Activated naive CD4-positive, alpha-beta T cell (primary cell): ENCODE measurements around the gene RNF208.

ENCODE experiments used
- DNase-seq, 4 experiments: peaks; one replicate each; lab custom pipeline; 2025; lab: John Stamatoyannopoulos, UW

The RNF208 gene

GRCh38 chr9:137227853-137228505 is 5.9 kb upstream of the RNF208 start:
- DNase-seq, result no peak

- peak; percentile 51 to 79 (median 69) for DNase-seq
These were observed 5.2 kb upstream of the RNF208 start, which contains the start of gene RNF224 for GRCh38 chr9:137227054-137227852. Gene RNF224 (plus strand): TSS chr9:137227502. CDS start chr9:137228336, 834 bp downstream.

GRCh38 chr9:137226338-137227053 is 4.5 kb upstream of the RNF208 start:
- DNase-seq, result no peak

- DNase-seq, result no peak
These were observed 3.8 kb upstream of the RNF208 start for GRCh38 chr9:137225699-137226331.

- no peak for DNase-seq
These were observed 3.0 kb upstream of the RNF208 start, which contains the start of gene CYSRT1 for GRCh38 chr9:137224830-137225694. Gene CYSRT1 (plus strand): TSS chr9:137225174. CDS start chr9:137225622, 448 bp downstream.

GRCh38 chr9:137223078-137223970 is 1.3 kb upstream of the RNF208 start:
- DNase-seq, result peak; percentile 98 to 99 (median 98)

GRCh38 chr9:137221506-137222111 is 431 bp downstream of the RNF208 start:
- DNase-seq, result no peak

- no peak for DNase-seq
These were observed 940 bp downstream of the RNF208 start for GRCh38 chr9:137221095-137221505.

GRCh38 chr9:137220317-137221094 is 1.5 kb downstream of the RNF208 start:
- DNase-seq, result no peak

- no peak for DNase-seq
These were observed 2.2 kb downstream of the RNF208 start for GRCh38 chr9:137219757-137220316.

GRCh38 chr9:137218754-137219271 is 3.2 kb downstream of the RNF208 start:
- no peak for DNase-seq

- no peak for DNase-seq
These were observed 3.8 kb downstream of the RNF208 start for GRCh38 chr9:137218212-137218753.

- no peak for DNase-seq
These were observed 4.5 kb downstream of the RNF208 start for GRCh38 chr9:137217276-137218211.

- no peak for DNase-seq
These were observed 5.7 kb downstream of the RNF208 start for GRCh38 chr9:137216188-137216965.

- DNase-seq, result no peak
These were observed 6.6 kb downstream of the RNF208 start for GRCh38 chr9:137215196-137215986.
